Measurements from ENCODE around the gene NUS1. TPM values are rescaled to one million over a fixed set of nuclear protein-coding genes. Genes with fewer than 3 reads are reported as not detected.
A peak's percentile ranks its signal among the peaks of the same experiment; 100 is the strongest.

NUS1 gene
- total RNA-seq, 2 experiments from 2014 or later: 42.2 to 42.8 TPM

DNA sequence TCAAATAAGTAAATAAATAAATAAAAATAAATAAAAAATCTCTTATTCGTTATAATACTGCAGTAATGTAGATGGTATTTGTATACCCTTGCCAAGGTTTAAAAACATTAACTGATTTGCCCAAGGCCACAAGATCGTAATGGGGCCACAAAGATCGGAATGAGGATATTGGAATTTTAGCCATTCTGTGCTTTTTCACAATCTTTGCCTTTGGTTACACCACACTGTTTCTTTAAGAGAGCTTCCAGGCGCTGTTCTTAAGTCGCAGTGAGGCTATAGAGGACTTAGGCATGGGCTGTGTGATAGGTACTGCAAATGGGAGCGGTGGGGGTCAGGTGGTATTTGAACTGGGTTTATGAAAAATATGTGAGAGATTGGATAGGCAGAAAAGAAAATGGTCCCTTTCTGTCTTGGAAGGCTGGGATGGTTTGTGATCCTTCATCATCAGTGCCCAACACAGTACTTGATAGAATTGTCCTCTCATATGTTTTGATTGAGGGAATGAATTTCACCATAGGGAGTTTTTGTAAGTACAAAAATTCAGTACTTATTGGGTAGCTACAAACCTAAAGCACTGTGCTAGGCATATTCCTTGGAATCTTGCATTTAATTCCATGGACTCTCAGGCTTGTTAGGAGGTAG is 1.4 kb downstream of the NUS1 start:
- ChIA-PET CTCF (interaction anchor here (1.0 kb wide), 1 partner anchor 74 kb away, joined by 3 read pairs; the partner anchor contains the start of gene GOPC), POLR2A (interaction anchor here (0.9 kb wide), 1 partner anchor 75 kb away, joined by 3 read pairs; the partner anchor contains the start of gene GOPC)
- H3K4me1 Mint-ChIP-seq (ENCODE audit: low read depth): peaks cover 59% of the 10 kb centered on the region
- no peaks in the 10 kb centered on the region for H3K27me3 Mint-ChIP-seq
- peaks cover 14% of the 10 kb centered on the region for H3K9me3 Mint-ChIP-seq
- ATAC-seq: no peak
- H3K36me3 Mint-ChIP-seq (ENCODE audit: low read depth): peaks cover 44% of the 10 kb centered on the region
- intact Hi-C loops (cut with micrococcal nuclease): loop anchor here (5.0 kb wide), 1 partner anchor 74 kb away; the partner anchor contains the start of gene GOPC
- TF ChIP-seq, protein P1, sequence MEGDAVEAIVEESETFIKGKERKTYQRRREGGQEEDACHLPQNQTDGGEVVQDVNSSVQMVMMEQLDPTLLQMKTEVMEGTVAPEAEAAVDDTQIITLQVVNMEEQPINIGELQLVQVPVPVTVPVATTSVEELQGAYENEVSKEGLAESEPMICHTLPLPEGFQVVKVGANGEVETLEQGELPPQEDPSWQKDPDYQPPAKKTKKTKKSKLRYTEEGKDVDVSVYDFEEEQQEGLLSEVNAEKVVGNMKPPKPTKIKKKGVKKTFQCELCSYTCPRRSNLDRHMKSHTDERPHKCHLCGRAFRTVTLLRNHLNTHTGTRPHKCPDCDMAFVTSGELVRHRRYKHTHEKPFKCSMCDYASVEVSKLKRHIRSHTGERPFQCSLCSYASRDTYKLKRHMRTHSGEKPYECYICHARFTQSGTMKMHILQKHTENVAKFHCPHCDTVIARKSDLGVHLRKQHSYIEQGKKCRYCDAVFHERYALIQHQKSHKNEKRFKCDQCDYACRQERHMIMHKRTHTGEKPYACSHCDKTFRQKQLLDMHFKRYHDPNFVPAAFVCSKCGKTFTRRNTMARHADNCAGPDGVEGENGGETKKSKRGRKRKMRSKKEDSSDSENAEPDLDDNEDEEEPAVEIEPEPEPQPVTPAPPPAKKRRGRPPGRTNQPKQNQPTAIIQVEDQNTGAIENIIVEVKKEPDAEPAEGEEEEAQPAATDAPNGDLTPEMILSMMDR (IDR thresholded peaks at IDR 0.05): no peak
- peak overlapping the region; percentile 70 for H3K4me3 Mint-ChIP-seq
- DNase-seq: peak; percentile 9
- H3K27ac Mint-ChIP-seq: peak overlapping the region; percentile 17

DNA sequence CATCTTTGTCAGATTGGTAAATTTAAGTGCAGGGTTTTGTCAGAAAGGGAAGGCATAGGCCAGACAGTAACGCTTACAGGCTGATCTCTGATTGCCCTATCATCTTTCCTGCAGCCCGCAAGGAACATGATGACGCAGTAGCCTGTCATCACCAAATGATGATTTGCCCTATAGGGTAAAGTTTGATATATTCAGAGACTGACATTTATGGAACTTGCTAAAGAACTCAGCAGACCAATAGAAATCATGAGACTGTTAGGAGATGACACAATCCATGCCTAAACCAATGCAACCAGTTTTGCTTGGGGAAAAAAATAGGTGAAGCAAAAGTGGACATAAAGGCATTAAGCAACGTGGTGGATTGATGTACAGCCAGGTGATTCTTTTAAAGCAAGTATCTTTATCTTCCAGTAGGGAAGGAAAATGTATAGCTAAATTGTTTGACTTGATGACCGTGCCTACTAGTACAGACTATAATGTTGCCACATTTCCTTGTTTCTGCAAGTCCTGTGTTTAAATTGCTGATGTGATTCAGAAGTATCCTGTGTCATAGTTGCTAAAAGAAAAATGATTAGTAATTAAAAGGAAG is 2.4 kb downstream of the NUS1 start:
- Mint-ChIP-seq H3K27me3 (no peaks in the 10 kb centered on the region), H3K9me3 (peaks cover 14% of the 10 kb centered on the region), H3K27ac (peak overlapping the region; percentile 17), H3K4me1 (ENCODE audit: low read depth) (peaks cover 65% of the 10 kb centered on the region), H3K4me3 (peak overlapping the region; percentile 70), H3K36me3 (ENCODE audit: low read depth) (peaks cover 44% of the 10 kb centered on the region)
- peak; percentile 5 for ATAC-seq
- peak; percentile 49 for DNase-seq
- ChIA-PET POLR2A (no interaction called here), CTCF (interaction anchor here (1.0 kb wide), 1 partner anchor 75 kb away, joined by 3 read pairs; the partner anchor contains the start of gene GOPC)
- TF ChIP-seq, protein P1 (IDR thresholded peaks at IDR 0.05): no peak
- intact Hi-C loops (cut with micrococcal nuclease): loop anchor here (5.0 kb wide), 1 partner anchor 75 kb away; the partner anchor contains the start of gene GOPC

DNA sequence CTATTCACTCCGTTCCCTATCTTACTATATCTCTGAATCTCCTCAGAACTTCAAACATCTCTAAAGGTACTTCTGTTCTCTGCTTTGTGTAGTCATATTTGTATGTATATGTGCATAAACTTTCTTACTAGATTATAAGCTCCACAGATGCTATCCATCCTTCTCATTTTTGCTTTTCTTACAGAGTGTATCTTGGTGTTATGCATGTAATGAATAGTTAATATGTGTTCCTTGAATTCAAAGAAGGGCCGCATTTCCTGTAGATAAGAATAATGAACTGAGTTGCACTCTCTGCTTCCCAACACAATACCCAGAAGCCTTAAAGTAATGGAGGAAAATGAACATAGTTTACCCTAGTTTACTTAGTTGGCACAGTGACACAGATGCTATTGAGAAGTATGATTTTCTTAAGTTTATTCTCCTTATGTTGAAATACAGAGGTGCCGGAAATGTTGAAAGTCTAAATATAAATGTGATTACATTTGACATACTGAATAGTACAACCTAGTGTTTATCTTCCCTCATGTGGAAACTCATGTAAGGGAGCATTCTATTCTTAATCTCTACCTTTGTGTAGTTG is 6.0 kb downstream of the NUS1 start:
- DNase-seq: no peak
- no peaks in the 10 kb centered on the region for H3K27me3 Mint-ChIP-seq
- H3K36me3 Mint-ChIP-seq (ENCODE audit: low read depth): peaks cover 53% of the 10 kb centered on the region
- H3K9me3 Mint-ChIP-seq: peaks cover 14% of the 10 kb centered on the region
- CTCF ChIA-PET: no interaction called here
- TF ChIP-seq, protein P1 (IDR thresholded peaks at IDR 0.05): no peak
- H3K4me1 Mint-ChIP-seq (ENCODE audit: low read depth): peaks cover 73% of the 10 kb centered on the region
- no peak for ATAC-seq
- intact Hi-C loops (cut with micrococcal nuclease): no loop called here
- H3K27ac Mint-ChIP-seq: peak overlapping the region; percentile 18
- POLR2A ChIA-PET: no interaction called here
- H3K4me3 Mint-ChIP-seq: no peak overlapping the region

DNA sequence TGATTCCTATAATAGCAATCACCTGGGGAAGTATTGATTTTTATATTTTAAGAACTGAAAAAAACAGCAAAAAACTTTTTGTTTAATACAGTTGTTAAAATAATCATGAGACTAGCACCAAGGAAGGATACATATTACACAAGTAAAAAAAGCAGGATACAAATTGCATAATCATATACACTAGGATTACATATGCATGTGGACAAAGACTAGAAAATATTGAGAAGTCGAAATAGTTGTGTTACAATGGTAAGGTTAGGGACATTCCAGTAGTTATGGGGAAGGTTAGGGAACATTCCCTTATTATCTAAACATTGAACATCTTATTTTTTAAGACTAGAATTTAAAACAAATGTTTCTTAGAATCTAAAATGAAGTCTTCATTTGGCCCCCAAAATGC is 9.5 kb downstream of the NUS1 start:
- intact Hi-C loops (cut with micrococcal nuclease): no loop called here
- H3K4me1 Mint-ChIP-seq (ENCODE audit: low read depth): peaks cover 67% of the 10 kb centered on the region
- ChIA-PET POLR2A (no interaction called here), CTCF (no interaction called here)
- no peak for DNase-seq
- H3K36me3 Mint-ChIP-seq (ENCODE audit: low read depth): peaks cover 46% of the 10 kb centered on the region
- TF ChIP-seq, protein P1 (IDR thresholded peaks at IDR 0.05): no peak
- no peak overlapping the region for H3K4me3 Mint-ChIP-seq
- no peak for ATAC-seq
- H3K9me3 Mint-ChIP-seq: peaks cover 6% of the 10 kb centered on the region
- no peaks in the 10 kb centered on the region for H3K27me3 Mint-ChIP-seq
- no peak overlapping the region for H3K27ac Mint-ChIP-seq

DNA sequence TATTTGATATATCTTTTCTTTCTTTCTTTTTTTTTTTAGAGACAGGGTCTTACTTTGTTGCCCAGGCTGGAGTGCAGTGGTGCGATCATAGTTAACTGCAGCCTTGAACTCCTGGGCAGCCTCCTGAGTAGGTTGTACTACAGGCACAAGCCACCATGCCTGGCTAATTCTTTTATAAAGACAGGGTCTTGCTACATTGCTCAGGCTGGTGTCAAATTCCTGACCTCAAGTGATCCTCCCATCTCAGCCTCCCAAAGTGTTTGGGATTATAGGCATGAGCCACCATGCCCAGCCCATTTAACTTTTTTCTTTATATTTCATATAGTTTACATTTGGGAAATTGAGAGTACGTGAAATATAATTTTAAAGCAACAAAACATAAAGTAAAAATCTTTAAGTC is 10.1 kb downstream of the NUS1 start:
- Mint-ChIP-seq H3K4me3 (no peak overlapping the region), H3K27me3 (no peaks in the 10 kb centered on the region), H3K9me3 (peaks cover under 1% of the 10 kb centered on the region), H3K36me3 (ENCODE audit: low read depth) (peaks cover 39% of the 10 kb centered on the region), H3K4me1 (ENCODE audit: low read depth) (peaks cover 61% of the 10 kb centered on the region), H3K27ac (no peak overlapping the region)
- intact Hi-C loops (cut with micrococcal nuclease): no loop called here
- DNase-seq (no peak), ATAC-seq (no peak)
- CTCF ChIA-PET: interaction anchor here (0.7 kb wide), 1 partner anchor 128 kb away, joined by 3 read pairs; no protein-coding TSS in a partner anchor
- POLR2A ChIA-PET: no interaction called here
- TF ChIP-seq, protein P1 (IDR thresholded peaks at IDR 0.05): no peak
